DND-41 (cell line): ENCODE data around the gene MAST2.

Experiments used
- ATAC-seq: fragments of 200-7000 bp; cut with Tn5 transposase; 3 replicates; pipeline ENCODE4 v1.9.1; 2021; ENCODE audit warnings: low read depth; ENCODE audit not compliant: insufficient read depth
- DNase-seq: peaks from one replicate; pipeline ENCODE4 v3.0.0-alpha.2; 2020
- H2AFZ ChIP-seq: 2 replicates; pipeline ENCODE4 v1.6.0; 2012; ENCODE audit warnings: low read depth, low read length
- H3K27ac ChIP-seq: 2 replicates; pipeline ENCODE4 v1.5.1; 2012; ENCODE audit warnings: low read length, inconsistent platforms
- H3K27me3 ChIP-seq: fragments of 200-600 bp; sonication (generic); 2 replicates; pipeline ENCODE4 v1.6.0; 2012; ENCODE audit warnings: low read length, mild to moderate bottlenecking, inconsistent platforms; ENCODE audit not compliant: insufficient read depth, poor library complexity
- H3K36me3 ChIP-seq: 2 replicates; pipeline ENCODE4 v1.5.1; 2012; ENCODE audit warnings: low read length, inconsistent platforms; ENCODE audit not compliant: insufficient read depth
- H3K4me1 ChIP-seq: 2 replicates; pipeline ENCODE4 v1.5.1; 2012; ENCODE audit warnings: mild to moderate bottlenecking, low read length; ENCODE audit not compliant: insufficient read depth
- H3K4me2 ChIP-seq: 2 replicates; pipeline ENCODE4 v1.6.0; 2012; ENCODE audit warnings: mild to moderate bottlenecking, moderate library complexity, low read length, inconsistent platforms; ENCODE audit not compliant: insufficient read depth
- H3K4me3 ChIP-seq, 2 experiments: fragments of 200-600 bp in 1 of 2; shearing (Covaris generic) in 1 of 2; 2 replicates each; pipeline ENCODE4 v1.5.1; 2012 to 2016; ENCODE audit warnings: inconsistent platforms in 2 of 2, low read length in 2 of 2, mild to moderate bottlenecking in 2 of 2, low read depth in 1 of 2, moderate library complexity in 1 of 2
- H3K79me2 ChIP-seq: 2 replicates; pipeline ENCODE4 v1.6.0; 2012; ENCODE audit warnings: low read length, inconsistent platforms; ENCODE audit not compliant: insufficient read depth
- H3K9ac ChIP-seq: 2 replicates; pipeline ENCODE4 v1.6.0; 2012; ENCODE audit warnings: low read depth, mild to moderate bottlenecking, inconsistent platforms, low read length, moderate library complexity
- H3K9me3 ChIP-seq: 2 replicates; pipeline ENCODE4 v1.5.1; 2012; ENCODE audit warnings: low read length, moderate library complexity, mild to moderate bottlenecking, inconsistent platforms; ENCODE audit not compliant: insufficient read depth, severe bottlenecking
- H4K20me1 ChIP-seq: 2 replicates; pipeline ENCODE4 v1.6.0; 2012; ENCODE audit warnings: low read length; ENCODE audit not compliant: insufficient read depth
- EZH2 ChIP-seq: IDR thresholded peaks from 3 replicates; pipeline ENCODE4 v1.6.1; 2012; ENCODE audit warnings: borderline replicate concordance, low read depth, mild to moderate bottlenecking, moderate library complexity, low read length, inconsistent platforms; ENCODE audit not compliant: severe bottlenecking
- TF ChIP-seq, protein P1 (sequence below): IDR thresholded peaks from 2 replicates; pipeline ENCODE4 v1.5.1; 2012; ENCODE audit warnings: borderline replicate concordance, low read length, moderate library complexity, mild to moderate bottlenecking; ENCODE audit not compliant: poor library complexity, severe bottlenecking; ENCODE audit errors: extremely low read depth

Gene MAST2

DNA sequence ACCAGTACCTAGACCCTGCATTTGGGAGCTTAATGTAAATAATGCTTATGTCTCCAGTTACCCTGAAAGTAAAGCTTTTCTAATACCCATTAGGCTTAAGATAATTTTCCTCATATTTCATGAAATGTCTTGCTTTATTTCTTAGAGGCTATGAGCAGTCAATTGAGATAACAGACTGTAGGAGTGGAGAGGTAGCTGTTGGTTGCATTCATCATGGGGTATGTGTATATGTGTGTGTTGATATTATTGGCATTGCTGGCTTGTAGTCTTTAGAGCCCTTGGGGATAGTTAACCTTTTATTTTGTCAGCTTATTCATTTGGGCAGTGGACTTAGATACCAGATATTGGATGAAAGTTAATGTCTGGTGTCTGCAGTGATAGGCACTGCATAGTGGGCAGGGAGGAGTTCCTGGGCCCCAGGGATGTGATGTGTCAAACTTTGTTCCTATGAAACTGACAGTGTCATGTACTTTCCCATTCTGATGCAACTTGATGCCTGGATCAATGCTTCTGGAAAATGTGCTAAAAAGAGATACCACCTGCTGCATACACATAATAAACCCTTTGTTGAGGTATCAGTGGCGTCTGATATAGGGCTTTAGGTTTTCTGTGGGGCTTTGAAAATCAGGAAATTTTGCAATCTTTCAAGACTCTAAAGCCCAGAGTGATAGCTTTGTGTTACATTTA, 83.9 kb downstream of the MAST2 start:
- Histone ChIP-seq H3K4me3 (no peak overlapping the region), H3K36me3 (no peaks in the 10 kb centered on the region; the same call in none of the 2 replicates), H2AFZ (no peak overlapping the region), H3K9me3 (no peaks in the 10 kb centered on the region), H3K4me1 (no peaks in the 10 kb centered on the region), H4K20me1 (no peaks in the 10 kb centered on the region), H3K27me3 (no peaks in the 10 kb centered on the region), H3K9ac (no peak overlapping the region), H3K79me2 (0 out of 2 replicates have a peak, but pooled peaks cover 5% of the 10 kb centered on the region), H3K27ac (no peak overlapping the region), H3K4me2 (no peak overlapping the region)
- no peak for TF ChIP-seq EZH2
- TF ChIP-seq, protein P1, sequence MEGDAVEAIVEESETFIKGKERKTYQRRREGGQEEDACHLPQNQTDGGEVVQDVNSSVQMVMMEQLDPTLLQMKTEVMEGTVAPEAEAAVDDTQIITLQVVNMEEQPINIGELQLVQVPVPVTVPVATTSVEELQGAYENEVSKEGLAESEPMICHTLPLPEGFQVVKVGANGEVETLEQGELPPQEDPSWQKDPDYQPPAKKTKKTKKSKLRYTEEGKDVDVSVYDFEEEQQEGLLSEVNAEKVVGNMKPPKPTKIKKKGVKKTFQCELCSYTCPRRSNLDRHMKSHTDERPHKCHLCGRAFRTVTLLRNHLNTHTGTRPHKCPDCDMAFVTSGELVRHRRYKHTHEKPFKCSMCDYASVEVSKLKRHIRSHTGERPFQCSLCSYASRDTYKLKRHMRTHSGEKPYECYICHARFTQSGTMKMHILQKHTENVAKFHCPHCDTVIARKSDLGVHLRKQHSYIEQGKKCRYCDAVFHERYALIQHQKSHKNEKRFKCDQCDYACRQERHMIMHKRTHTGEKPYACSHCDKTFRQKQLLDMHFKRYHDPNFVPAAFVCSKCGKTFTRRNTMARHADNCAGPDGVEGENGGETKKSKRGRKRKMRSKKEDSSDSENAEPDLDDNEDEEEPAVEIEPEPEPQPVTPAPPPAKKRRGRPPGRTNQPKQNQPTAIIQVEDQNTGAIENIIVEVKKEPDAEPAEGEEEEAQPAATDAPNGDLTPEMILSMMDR: no peak
- DNase-seq: no peak
- no peak for ATAC-seq

DNA sequence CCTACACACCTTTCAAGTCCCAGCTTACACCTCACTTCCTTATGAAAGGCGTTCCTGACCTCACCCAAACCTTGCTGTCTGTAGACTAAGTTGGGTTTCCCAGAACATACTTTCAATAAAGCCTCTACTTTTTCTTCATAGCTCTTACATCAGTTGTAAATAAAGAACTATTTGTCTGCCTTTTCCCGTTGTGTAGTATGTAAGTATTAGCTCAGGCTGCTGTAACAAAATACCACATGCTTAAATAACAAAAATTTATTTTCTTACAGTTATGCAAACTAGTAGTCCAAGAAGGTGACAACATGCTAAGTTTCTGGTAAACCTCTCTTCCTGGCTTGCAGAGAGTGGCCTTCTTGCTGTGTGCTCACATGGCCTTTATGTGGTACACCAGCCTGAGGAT, 86.7 kb downstream of the MAST2 start:
- ATAC-seq: no peak
- Histone ChIP-seq H3K27me3 (no peaks in the 10 kb centered on the region), H3K4me3 (no peak overlapping the region), H2AFZ (no peak overlapping the region), H3K36me3 (no peaks in the 10 kb centered on the region; the same call in none of the 2 replicates), H3K9me3 (no peaks in the 10 kb centered on the region), H3K79me2 (0 out of 2 replicates have a peak, but pooled peaks cover 5% of the 10 kb centered on the region), H3K27ac (no peak overlapping the region), H3K9ac (no peak overlapping the region), H3K4me2 (no peak overlapping the region), H4K20me1 (no peaks in the 10 kb centered on the region), H3K4me1 (no peaks in the 10 kb centered on the region)
- TF ChIP-seq EZH2: no peak
- TF ChIP-seq, protein P1: no peak
- no peak for DNase-seq

DNA sequence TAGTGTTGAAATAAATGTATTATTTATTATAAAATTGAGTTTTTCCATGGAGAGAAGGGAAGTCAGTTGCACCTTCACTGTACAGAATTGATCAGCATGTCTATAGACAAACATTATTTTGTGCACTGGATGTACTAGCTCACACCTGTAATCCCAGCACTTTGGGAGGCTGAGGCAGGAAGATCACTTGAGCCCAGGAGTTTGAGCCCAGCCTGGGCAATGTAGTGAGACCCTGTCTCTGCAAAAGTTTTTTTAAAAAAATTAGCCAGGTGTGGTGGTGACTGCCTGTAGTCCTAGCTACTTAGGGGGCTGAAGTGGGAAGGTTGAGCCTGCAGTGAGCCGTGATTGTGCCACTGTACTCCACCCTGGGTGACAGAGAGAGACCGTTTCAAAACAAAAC, 87.7 kb downstream of the MAST2 start:
- Histone ChIP-seq H3K4me3 (no peak overlapping the region), H3K9me3 (no peaks in the 10 kb centered on the region), H3K4me2 (no peak overlapping the region), H3K4me1 (no peaks in the 10 kb centered on the region), H2AFZ (no peak overlapping the region), H3K79me2 (0 out of 2 replicates have a peak, but pooled peaks cover 5% of the 10 kb centered on the region), H3K27me3 (no peaks in the 10 kb centered on the region), H3K27ac (no peak overlapping the region), H3K9ac (no peak overlapping the region), H3K36me3 (no peaks in the 10 kb centered on the region; the same call in 1 of the 2 replicates), H4K20me1 (no peaks in the 10 kb centered on the region)
- TF ChIP-seq, protein P1: no peak
- TF ChIP-seq EZH2: no peak
- DNase-seq (no peak), ATAC-seq (no peak)
